H1 (cell line): ENCODE data around the gene SPIRE2. TPM values are rescaled to one million over a fixed set of nuclear protein-coding genes. Genes with fewer than 3 reads are reported as not detected.

Source experiments
- CTCF ChIA-PET: fragments of 300-600 bp; sonication (Branson Sonifier 250); formaldehyde crosslinking; loops from one replicate; lab custom pipeline; 2021; ENCODE audit not compliant: partially characterized antibody; lab: Charles Lee
- POLR2A ChIA-PET: fragments of 300-600 bp; sonication (Branson Sonifier 250); formaldehyde crosslinking; loops from one replicate; lab custom pipeline; 2021; ENCODE audit warnings: inconsistent platforms; ENCODE audit not compliant: partially characterized antibody; lab: Charles Lee
- DNase-seq, 2 experiments: peaks; one replicate each; pipeline versions ENCODE4 v3.0.0 to v3.0.0-alpha.2; 2010 to 2022; ENCODE audit warnings: low spot score in 2 of 2, low read depth in 1 of 2, mixed read lengths in 1 of 2
- FAIRE-seq: peaks from 2 replicates; lab custom pipeline; 2011; peaks lifted over from hg19 to GRCh38; lab: Jason Lieb, UNC
- H2AFZ ChIP-seq: 2 replicates; pipeline ENCODE4 v1.8.1; 2012; ENCODE audit warnings: low read length, inconsistent platforms
- H2AK5ac ChIP-seq: 2 replicates; pipeline ENCODE4 v1.6.1; 2013; ENCODE audit warnings: low read depth, low read length
- H2BK120ac ChIP-seq: replicated peaks from 2 replicates; pipeline ENCODE3; 2013; ENCODE audit warnings: low read depth, low read length, inconsistent platforms
- H2BK12ac ChIP-seq: 2 replicates; pipeline ENCODE4 v1.6.1; 2013; ENCODE audit warnings: low read depth, low read length
- H2BK15ac ChIP-seq: 2 replicates; pipeline ENCODE4 v1.6.1; 2013; ENCODE audit warnings: low read length
- H2BK20ac ChIP-seq: 2 replicates; pipeline ENCODE4 v1.6.1; 2013; ENCODE audit warnings: low read length
- H2BK5ac ChIP-seq: 2 replicates; pipeline ENCODE4 v1.6.1; 2013; ENCODE audit warnings: low read depth, low read length
- H3K14ac ChIP-seq: 2 replicates; pipeline ENCODE4 v1.6.1; 2013; ENCODE audit warnings: inconsistent platforms; ENCODE audit not compliant: insufficient read length
- H3K18ac ChIP-seq: 2 replicates; pipeline ENCODE4 v1.6.1; 2013; ENCODE audit warnings: low read length; ENCODE audit errors: extremely low read depth
- H3K23ac ChIP-seq: 2 replicates; pipeline ENCODE4 v1.6.1; 2013; ENCODE audit warnings: inconsistent platforms; ENCODE audit not compliant: insufficient read length
- H3K23me2 ChIP-seq: 2 replicates; pipeline ENCODE4 v1.6.1; 2013; ENCODE audit warnings: low read depth, low read length
- H3K27ac ChIP-seq: 2 replicates; pipeline ENCODE4 v1.6.1; 2011; ENCODE audit warnings: low read depth, low read length, inconsistent platforms
- H3K27me3 ChIP-seq, 4 experiments: replicated peaks in 1 of 4; 1 replicate in 1 of 4; 2 replicates in 3 of 4; pipeline versions ENCODE4 v1.6.1 to v1.8.1; 2011 to 2013; ENCODE audit warnings: low read length in 3 of 4, mild to moderate bottlenecking in 3 of 4, inconsistent platforms in 2 of 4, mixed read lengths in 2 of 4, moderate library complexity in 1 of 4; ENCODE audit not compliant: control insufficient read depth in 3 of 4, insufficient read depth in 3 of 4; ENCODE audit errors: extremely low read depth in 1 of 4
- H3K36me3 ChIP-seq, 4 experiments: 2 replicates each; pipeline versions ENCODE4 v1.6.1 to v1.8.1; 2011 to 2013; ENCODE audit warnings: mild to moderate bottlenecking in 4 of 4, low read length in 3 of 4, moderate library complexity in 2 of 4, control low read depth in 1 of 4, inconsistent platforms in 1 of 4; ENCODE audit not compliant: insufficient read depth in 4 of 4, control insufficient read depth in 2 of 4
- H3K4ac ChIP-seq: replicated peaks from 2 replicates; pipeline ENCODE3; 2013; ENCODE audit warnings: low read length, low read depth, mixed read lengths, inconsistent platforms; ENCODE audit not compliant: insufficient read length
- H3K4me1 ChIP-seq, 4 experiments: replicated peaks in 1 of 4; 1 replicate in 1 of 4; 2 replicates in 3 of 4; pipeline versions ENCODE4 v1.6.1 to v1.8.1; 2011 to 2013; ENCODE audit warnings: low read length in 3 of 4, inconsistent platforms in 2 of 4, mixed read lengths in 1 of 4; ENCODE audit not compliant: insufficient read depth in 4 of 4, control insufficient read depth in 3 of 4
- H3K4me2 ChIP-seq, 2 experiments: 2 replicates each; pipeline versions ENCODE4 v1.6.1 to v1.8.1; 2011 to 2013; ENCODE audit warnings: low read depth in 2 of 2, low read length in 2 of 2, control low read depth in 1 of 2, inconsistent platforms in 1 of 2, mild to moderate bottlenecking in 1 of 2; ENCODE audit not compliant: insufficient read depth in 1 of 2
- H3K4me3 ChIP-seq, 4 experiments: fragments of 200-600, 300-600 bp in 1 of 4; sonication (generic), shearing (Covaris generic), sonication (Bioruptor Twin) in 1 of 4; 2 replicates each; pipeline versions ENCODE4 v1.5.1 to v1.8.1; 2011 to 2016; ENCODE audit warnings: low read length in 4 of 4, low read depth in 3 of 4, control low read depth in 2 of 4, inconsistent platforms in 2 of 4, mild to moderate bottlenecking in 2 of 4, mixed read lengths in 1 of 4, moderate library complexity in 1 of 4; ENCODE audit not compliant: insufficient read depth in 2 of 4; ENCODE audit errors: extremely low read depth in 1 of 4
- H3K56ac ChIP-seq: replicated peaks from 2 replicates; pipeline ENCODE3; 2013; ENCODE audit warnings: low read depth, mild to moderate bottlenecking, mixed read lengths, low read length, inconsistent platforms; ENCODE audit not compliant: insufficient read length
- H3K79me1 ChIP-seq: 2 replicates; pipeline ENCODE4 v1.6.1; 2013; ENCODE audit warnings: low read depth, low read length, control low read depth
- H3K79me2 ChIP-seq, 2 experiments: 2 replicates each; pipeline versions ENCODE4 v1.6.1 to v1.8.1; 2012 to 2013; ENCODE audit warnings: low read length in 2 of 2, mild to moderate bottlenecking in 2 of 2, inconsistent platforms in 1 of 2; ENCODE audit not compliant: insufficient read depth in 2 of 2, control insufficient read depth in 1 of 2
- H3K9ac ChIP-seq, 4 experiments: replicated peaks in 1 of 4; 1 replicate in 1 of 4; 2 replicates in 3 of 4; pipeline versions ENCODE4 v1.6.1 to v1.8.1; 2011 to 2013; ENCODE audit warnings: low read depth in 3 of 4, low read length in 3 of 4, control low read depth in 2 of 4, mild to moderate bottlenecking in 2 of 4, moderate library complexity in 2 of 4, inconsistent platforms in 1 of 4; ENCODE audit errors: extremely low read depth in 1 of 4
- H3K9me3 ChIP-seq, 2 experiments: 2 replicates each; pipeline versions ENCODE4 v1.6.1 to v1.8.1; 2012 to 2013; ENCODE audit warnings: mild to moderate bottlenecking in 2 of 2, moderate library complexity in 2 of 2, control low read depth in 1 of 2, inconsistent platforms in 1 of 2, low read depth in 1 of 2, low read length in 1 of 2, mixed read lengths in 1 of 2; ENCODE audit not compliant: insufficient read depth in 2 of 2
- H4K20me1 ChIP-seq, 2 experiments: replicated peaks in 1 of 2; 2 replicates each; pipeline versions ENCODE3 to v1.8.1; 2011 to 2013; ENCODE audit warnings: inconsistent platforms in 2 of 2, low read length in 2 of 2, mild to moderate bottlenecking in 1 of 2; ENCODE audit not compliant: insufficient read depth in 2 of 2, control insufficient read depth in 1 of 2
- H4K5ac ChIP-seq: 2 replicates; pipeline ENCODE4 v1.6.1; 2013; ENCODE audit warnings: low read length, low read depth, mixed read lengths, inconsistent platforms; ENCODE audit not compliant: insufficient read length
- H4K8ac ChIP-seq: 2 replicates; pipeline ENCODE4 v1.8.0; 2013; ENCODE audit warnings: mild to moderate bottlenecking, moderate library complexity, low read length, inconsistent platforms; ENCODE audit not compliant: insufficient read depth; ENCODE audit errors: extremely low read depth
- H4K91ac ChIP-seq: replicated peaks from 2 replicates; pipeline ENCODE3; 2013; ENCODE audit warnings: low read length, mixed read lengths, inconsistent platforms; ENCODE audit not compliant: insufficient read length
- CREB1 ChIP-seq: IDR thresholded peaks from 2 replicates; pipeline ENCODE4 v1.6.1; 2012; ENCODE audit warnings: inconsistent platforms
- SIN3A ChIP-seq, 2 experiments: IDR thresholded peaks in 1 of 2; conservative IDR thresholded peaks in 1 of 2; 2 replicates each; pipeline ENCODE4 v1.6.1; 2011 to 2012; ENCODE audit warnings: low read length in 2 of 2, improper control_type of control experiment in 1 of 2, low read depth in 1 of 2, mild to moderate bottlenecking in 1 of 2
- SUZ12 ChIP-seq: fragments of 200-600 bp; sonication (generic); IDR thresholded peaks from 2 replicates; pipeline ENCODE4 v1.6.1; 2012; ENCODE audit warnings: mild to moderate bottlenecking, inconsistent platforms, low read length, moderate library complexity, mixed read lengths
- WGBS, 2 experiments: shearing (Covaris generic) in 1 of 2; methylation state at CpG; one replicate each; pipeline versions ENCODE4 v1.1.6 to v1.1.7; 2013 to 2015; ENCODE audit warnings: low lambda C conversion rate in 2 of 2, mixed read lengths in 2 of 2, inconsistent platforms in 1 of 2, low coverage in 1 of 2, missing lambda C conversion rate in 1 of 2; ENCODE audit not compliant: insufficient replicate concordance in 2 of 2, insufficient coverage in 1 of 2, insufficient read length in 1 of 2; ENCODE audit errors: extremely low coverage in 1 of 2, missing lambda C conversion rate in 1 of 2; 5-methylcytosine and 5-hydroxymethylcytosine counted together
- polyA plus RNA-seq, 7 experiments: library from polyadenylated mRNA; depleted of rRNA in 3 of 7; stranded (reverse) in 5 of 7; unstranded in 2 of 7; fragments of >200 nt in 5 of 7; fragments of 200-250 nt in 2 of 7; gene quantifications; 1 replicate in 5 of 7; 2 replicates in 1 of 7; 4 replicates in 1 of 7; pipeline versions ENCODE4 v1.2.1 to v1.2.3, GENCODE V29; 2011 to 2013; ENCODE audit warnings: missing spikeins in 2 of 7, mixed read lengths in 2 of 7
- total RNA-seq: library from RNA; stranded (reverse); fragmentation: NEBNext Ultra II Directional; extraction: Animal tissue kit (Norgen Biotek cat#: 25700); gene quantifications from 2 replicates; pipeline ENCODE4 v1.2.1, GENCODE V29; 2021

Gene SPIRE2
- total and polyA plus RNA-seq, 2 of the 8 experiments (the other 6 are each of a cell fraction or from before 2014, with no cell fraction given) = 7.4 to 15.4 TPM

GRCh38 chr16:89913408-89914387, 85.4 kb downstream of the SPIRE2 start:
- Histone ChIP-seq H3K27ac (no peak overlapping the region), H2BK20ac (no peak overlapping the region), H3K36me3 (peaks cover 0 to 6% (median 0%) of the 10 kb centered on the region in 4 experiments; a peak in 3 of 8 replicates), H3K4ac (no peak overlapping the region), H4K8ac (no peak overlapping the region), H2BK15ac (no peak overlapping the region), H3K9me3 (no peaks in the 10 kb centered on the region), H3K18ac (no peak overlapping the region), H3K79me2 (no peaks in the 10 kb centered on the region), H3K9ac (no peak overlapping the region), H2BK5ac (peak overlapping the region; percentile 55; the same call in 1 of the 2 replicates), H3K4me1 (peaks cover 0 to 5% (median 2%) of the 10 kb centered on the region in 4 experiments; a peak in 5 of 7 replicates), H2AK5ac (0 out of 2 replicates have a peak overlapping the region, but pooled peaks have one; percentile 56), H3K23me2 (peaks cover 9% of the 10 kb centered on the region; the same call in 1 of the 2 replicates), H2AFZ (no peak overlapping the region), H3K4me3 (no peak overlapping the region), H2BK120ac (no peak overlapping the region), H4K91ac (no peak overlapping the region), H3K14ac (no peak overlapping the region), H4K5ac (no peak overlapping the region), H3K27me3 (peaks cover 0 to under 1% (median under 1%) of the 10 kb centered on the region in 4 experiments; a peak in 4 of 7 replicates), H2BK12ac (peak overlapping the region; percentile 88; the same call in 1 of the 2 replicates), H3K23ac (no peak overlapping the region), H3K4me2 (no peak overlapping the region), H3K79me1 (no peaks in the 10 kb centered on the region), H4K20me1 (peaks cover 0 to 4% of the 10 kb centered on the region in 2 experiments), H3K56ac (no peak overlapping the region)
- 90% methylated on average over 30 of the region's 30 CpGs; no CpG with 5 or more reads in 1 of the 2 experiments for WGBS, 2 experiments
- TF ChIP-seq CREB1 (no peak), SUZ12 (no peak), SIN3A (conservative IDR thresholded peaks at IDR 0.05 in 1 of 2, IDR thresholded peaks at IDR 0.05 in 1 of 2; ENCODE audit: low read depth in 1 of 2, low read length in 2 of 2) (no peak)
- ChIA-PET POLR2A (interaction anchor here (1.0 to 6.5 kb wide), 3 partner anchors 9 to 37 kb away, joined by 3 to 71 read pairs (median 3); partner anchors contain the start of gene TUBB3), CTCF (no interaction called here)
- DNase-seq = no peak
- no peak for FAIRE-seq
